Testis (tissue), 2 donors: ENCODE data around the gene PIGO.

Experiments used
- POLR2A ChIP-seq: fragments of 450-650 bp; IDR thresholded peaks from one replicate; pipeline ENCODE4 v1.6.1; 2017; ENCODE audit warnings: antibody characterized with exemption, mild to moderate bottlenecking, moderate library complexity
- TF ChIP-seq, protein P1 (sequence below), 3 experiments: fragments of 450-650 bp in 2 of 3; fragments of 200-600 bp in 1 of 3; sonication (generic) in 1 of 3; IDR thresholded peaks; one replicate each; pipeline ENCODE4 v1.5.1; 2016 to 2019; ENCODE audit warnings: antibody characterized with exemption in 3 of 3, mild to moderate bottlenecking in 2 of 3, moderate library complexity in 1 of 3

GRCh38 chr9:35085078-35085477 is 11.3 kb downstream of the PIGO start:
- TF ChIP-seq, protein P1, sequence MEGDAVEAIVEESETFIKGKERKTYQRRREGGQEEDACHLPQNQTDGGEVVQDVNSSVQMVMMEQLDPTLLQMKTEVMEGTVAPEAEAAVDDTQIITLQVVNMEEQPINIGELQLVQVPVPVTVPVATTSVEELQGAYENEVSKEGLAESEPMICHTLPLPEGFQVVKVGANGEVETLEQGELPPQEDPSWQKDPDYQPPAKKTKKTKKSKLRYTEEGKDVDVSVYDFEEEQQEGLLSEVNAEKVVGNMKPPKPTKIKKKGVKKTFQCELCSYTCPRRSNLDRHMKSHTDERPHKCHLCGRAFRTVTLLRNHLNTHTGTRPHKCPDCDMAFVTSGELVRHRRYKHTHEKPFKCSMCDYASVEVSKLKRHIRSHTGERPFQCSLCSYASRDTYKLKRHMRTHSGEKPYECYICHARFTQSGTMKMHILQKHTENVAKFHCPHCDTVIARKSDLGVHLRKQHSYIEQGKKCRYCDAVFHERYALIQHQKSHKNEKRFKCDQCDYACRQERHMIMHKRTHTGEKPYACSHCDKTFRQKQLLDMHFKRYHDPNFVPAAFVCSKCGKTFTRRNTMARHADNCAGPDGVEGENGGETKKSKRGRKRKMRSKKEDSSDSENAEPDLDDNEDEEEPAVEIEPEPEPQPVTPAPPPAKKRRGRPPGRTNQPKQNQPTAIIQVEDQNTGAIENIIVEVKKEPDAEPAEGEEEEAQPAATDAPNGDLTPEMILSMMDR (IDR thresholded peaks at IDR 0.05) = no peak
- no peak for TF ChIP-seq POLR2A
